Measurements from ENCODE around the gene LYZ. TPM values are rescaled to one million over a fixed set of nuclear protein-coding genes. Genes with fewer than 3 reads are reported as not detected.
A peak's percentile ranks its signal among the peaks of the same experiment; 100 is the strongest.

Gene LYZ
- total RNA-seq, 1 donor from 2014 or later = 30.8 TPM

DNA sequence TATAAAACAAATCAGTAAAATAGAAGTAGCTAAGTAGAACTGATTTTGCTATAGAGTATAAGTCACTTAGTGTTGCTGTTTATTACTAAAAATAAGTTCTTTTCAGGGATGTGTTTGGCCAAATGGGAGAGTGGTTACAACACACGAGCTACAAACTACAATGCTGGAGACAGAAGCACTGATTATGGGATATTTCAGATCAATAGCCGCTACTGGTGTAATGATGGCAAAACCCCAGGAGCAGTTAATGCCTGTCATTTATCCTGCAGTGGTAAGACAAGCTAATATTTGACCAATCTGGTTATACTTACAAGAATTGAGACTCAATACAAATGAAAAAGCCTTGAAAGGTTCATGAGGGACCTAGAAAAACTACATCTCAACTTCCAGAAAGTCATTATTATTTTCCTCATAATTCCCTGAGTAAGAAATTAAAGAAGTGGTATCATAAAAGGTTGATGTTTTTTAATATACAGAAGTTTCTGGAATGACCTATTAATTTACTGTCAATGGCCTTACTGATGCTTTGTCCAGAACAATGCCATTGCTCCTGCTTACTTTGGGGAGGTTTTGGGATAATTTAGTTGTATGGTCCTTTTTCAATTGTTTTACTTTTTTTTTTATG, 1.9 kb downstream of the LYZ start:
- no peaks in the 10 kb centered on the region for H3K36me3 ChIP-seq
- intact Hi-C loops (cut with micrococcal nuclease) = no loop called here
- no peaks in the 10 kb centered on the region for H3K27me3 ChIP-seq (ENCODE audit: low read depth)
- H3K27ac ChIP-seq (replicated peaks) = no peak overlapping the region
- TF ChIP-seq, protein P1, sequence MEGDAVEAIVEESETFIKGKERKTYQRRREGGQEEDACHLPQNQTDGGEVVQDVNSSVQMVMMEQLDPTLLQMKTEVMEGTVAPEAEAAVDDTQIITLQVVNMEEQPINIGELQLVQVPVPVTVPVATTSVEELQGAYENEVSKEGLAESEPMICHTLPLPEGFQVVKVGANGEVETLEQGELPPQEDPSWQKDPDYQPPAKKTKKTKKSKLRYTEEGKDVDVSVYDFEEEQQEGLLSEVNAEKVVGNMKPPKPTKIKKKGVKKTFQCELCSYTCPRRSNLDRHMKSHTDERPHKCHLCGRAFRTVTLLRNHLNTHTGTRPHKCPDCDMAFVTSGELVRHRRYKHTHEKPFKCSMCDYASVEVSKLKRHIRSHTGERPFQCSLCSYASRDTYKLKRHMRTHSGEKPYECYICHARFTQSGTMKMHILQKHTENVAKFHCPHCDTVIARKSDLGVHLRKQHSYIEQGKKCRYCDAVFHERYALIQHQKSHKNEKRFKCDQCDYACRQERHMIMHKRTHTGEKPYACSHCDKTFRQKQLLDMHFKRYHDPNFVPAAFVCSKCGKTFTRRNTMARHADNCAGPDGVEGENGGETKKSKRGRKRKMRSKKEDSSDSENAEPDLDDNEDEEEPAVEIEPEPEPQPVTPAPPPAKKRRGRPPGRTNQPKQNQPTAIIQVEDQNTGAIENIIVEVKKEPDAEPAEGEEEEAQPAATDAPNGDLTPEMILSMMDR (IDR thresholded peaks at IDR 0.05; ENCODE audit: borderline replicate concordance) = no peak
- peak overlapping the region; percentile 35 for H3K4me3 ChIP-seq
- peaks cover 3% of the 10 kb centered on the region for H3K4me1 ChIP-seq
- H3K9me3 ChIP-seq (replicated peaks) = no peaks in the 10 kb centered on the region
- DNase-seq = no peak

DNA sequence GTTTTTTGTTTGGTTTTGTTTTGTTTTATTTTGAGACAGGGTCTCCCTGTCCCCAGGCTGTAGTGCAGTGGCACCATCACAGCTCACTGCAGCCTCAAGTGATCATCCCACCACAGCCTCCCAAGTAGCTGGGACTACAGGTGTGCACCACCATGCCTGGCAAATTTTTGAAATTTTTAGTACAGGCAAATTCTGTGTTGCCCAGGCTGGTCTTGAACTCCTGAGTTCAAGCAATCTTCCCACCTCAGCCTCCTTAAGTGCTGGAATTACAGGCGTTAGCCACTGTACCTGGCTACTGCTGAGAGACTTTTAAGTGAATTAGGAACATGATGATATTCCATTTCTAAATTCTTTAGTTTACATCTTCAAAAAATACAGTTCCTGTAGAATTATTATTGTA, 2.6 kb downstream of the LYZ start:
- Histone ChIP-seq H3K9me3 (replicated peaks) (no peaks in the 10 kb centered on the region), H3K4me1 (peaks cover 2% of the 10 kb centered on the region), H3K36me3 (no peaks in the 10 kb centered on the region), H3K4me3 (no peak overlapping the region), H3K27ac (replicated peaks) (no peak overlapping the region), H3K27me3 (ENCODE audit: low read depth) (no peaks in the 10 kb centered on the region)
- TF ChIP-seq, protein P1 (IDR thresholded peaks at IDR 0.05; ENCODE audit: borderline replicate concordance) = no peak
- DNase-seq = no peak
- intact Hi-C loops (cut with micrococcal nuclease) = no loop called here

DNA sequence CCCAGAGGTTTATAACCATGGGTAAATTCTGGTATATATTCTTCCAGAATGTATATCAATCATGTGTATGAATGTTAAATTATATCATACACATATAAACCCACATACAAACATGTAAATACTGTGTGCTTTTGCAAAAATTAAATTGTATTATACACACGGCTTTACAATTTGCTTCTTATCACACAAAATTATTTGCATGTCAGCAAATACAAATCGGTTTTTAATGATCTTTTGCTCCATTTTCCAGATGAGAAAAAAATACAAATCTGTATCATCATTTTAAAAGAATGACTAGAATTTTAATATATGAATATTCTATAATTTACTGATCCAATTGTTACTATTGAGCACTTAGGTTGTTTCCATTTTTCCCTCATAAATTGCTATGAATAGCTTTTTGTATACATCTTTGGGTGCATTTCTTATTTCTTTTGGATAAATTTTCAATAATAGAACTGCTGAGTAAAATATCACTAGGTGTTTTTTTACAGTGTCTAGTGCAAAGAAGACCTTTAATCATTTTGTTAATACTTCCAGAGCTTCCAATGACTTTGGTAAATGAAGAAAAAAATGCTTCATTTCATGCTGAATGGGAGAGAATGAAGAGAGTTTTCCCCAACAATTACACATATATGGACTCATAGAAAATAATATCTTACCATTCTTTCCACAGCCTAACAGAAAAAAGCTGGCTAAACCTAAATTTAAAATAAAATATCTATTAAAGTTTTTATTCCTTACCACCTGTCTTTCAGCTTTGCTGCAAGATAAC, 3.5 kb downstream of the LYZ start:
- Histone ChIP-seq H3K27me3 (ENCODE audit: low read depth) (no peaks in the 10 kb centered on the region), H3K4me3 (no peak overlapping the region), H3K36me3 (no peaks in the 10 kb centered on the region), H3K27ac (replicated peaks) (no peak overlapping the region), H3K9me3 (replicated peaks) (no peaks in the 10 kb centered on the region), H3K4me1 (no peaks in the 10 kb centered on the region)
- DNase-seq = no peak
- intact Hi-C loops (cut with micrococcal nuclease) = no loop called here
- TF ChIP-seq, protein P1 (IDR thresholded peaks at IDR 0.05; ENCODE audit: borderline replicate concordance) = no peak

DNA sequence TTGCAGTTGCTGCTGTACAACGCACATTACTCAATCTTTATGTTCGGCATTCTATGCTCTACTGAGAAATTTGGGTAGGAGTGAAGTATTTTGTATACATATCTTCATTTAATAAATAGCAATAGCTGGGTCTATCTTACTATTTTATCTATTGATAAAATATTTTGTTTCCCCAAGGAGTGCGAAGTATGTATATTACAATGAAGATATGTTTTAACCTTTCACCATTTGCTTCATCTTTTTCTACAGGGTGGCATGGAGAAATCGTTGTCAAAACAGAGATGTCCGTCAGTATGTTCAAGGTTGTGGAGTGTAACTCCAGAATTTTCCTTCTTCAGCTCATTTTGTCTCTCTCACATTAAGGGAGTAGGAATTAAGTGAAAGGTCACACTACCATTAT, 4.7 kb downstream of the LYZ start:
- Histone ChIP-seq H3K27ac (replicated peaks) (no peak overlapping the region), H3K9me3 (replicated peaks) (no peaks in the 10 kb centered on the region), H3K36me3 (no peaks in the 10 kb centered on the region), H3K4me3 (no peak overlapping the region), H3K4me1 (no peaks in the 10 kb centered on the region), H3K27me3 (ENCODE audit: low read depth) (no peaks in the 10 kb centered on the region)
- TF ChIP-seq, protein P1 (IDR thresholded peaks at IDR 0.05; ENCODE audit: borderline replicate concordance) = no peak
- DNase-seq = no peak
- intact Hi-C loops (cut with micrococcal nuclease) = no loop called here

DNA sequence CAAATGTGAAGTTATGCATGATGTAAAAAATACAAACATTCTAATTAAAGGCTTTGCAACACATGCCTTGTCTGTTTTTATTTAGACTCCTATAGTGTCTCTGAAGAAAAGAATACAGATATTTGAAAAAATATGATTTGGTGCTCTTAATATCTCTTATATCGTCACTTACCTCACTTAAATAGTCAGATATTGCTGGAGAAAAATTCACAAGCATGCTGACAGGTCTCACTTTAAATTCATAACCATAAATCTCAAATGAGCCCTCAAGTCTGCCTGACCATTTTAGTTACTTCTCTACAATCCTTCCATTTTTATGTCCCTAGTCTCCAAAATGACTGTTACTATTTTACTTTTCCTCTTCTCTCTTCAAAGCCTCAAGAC, 6.0 kb downstream of the LYZ start:
- no peak for DNase-seq
- Histone ChIP-seq H3K4me1 (peaks cover 5% of the 10 kb centered on the region), H3K4me3 (no peak overlapping the region), H3K36me3 (no peaks in the 10 kb centered on the region), H3K9me3 (replicated peaks) (no peaks in the 10 kb centered on the region), H3K27me3 (ENCODE audit: low read depth) (no peaks in the 10 kb centered on the region), H3K27ac (replicated peaks) (no peak overlapping the region)
- TF ChIP-seq, protein P1 (IDR thresholded peaks at IDR 0.05; ENCODE audit: borderline replicate concordance) = no peak
- intact Hi-C loops (cut with micrococcal nuclease) = no loop called here

Measured in left ventricle myocardium inferior (tissue), 1 donor.